GM19328 (cell line): Measurements from ENCODE around the gene CASK.
"Not testable (repeated sequence)": the region's sequence is repeated elsewhere in the genome, so short reads cannot be mapped to it uniquely, and the experiment has no call there.

Experiments used
- ATAC-seq: cut with Tn5 transposase; IDR thresholded peaks from one replicate; pipeline ENCODE4 v1.9.1; 2021; ENCODE audit warnings: mild to moderate bottlenecking, moderate library complexity; ENCODE audit not compliant: unreplicated experiment

Gene CASK

GRCh38 chrX:41705680-41706374, 217.5 kb downstream of the CASK start:
- peak; percentile 87 for ATAC-seq

GRCh38 chrX:41705042-41705441, 218.3 kb downstream of the CASK start:
- no peak for ATAC-seq

DNA sequence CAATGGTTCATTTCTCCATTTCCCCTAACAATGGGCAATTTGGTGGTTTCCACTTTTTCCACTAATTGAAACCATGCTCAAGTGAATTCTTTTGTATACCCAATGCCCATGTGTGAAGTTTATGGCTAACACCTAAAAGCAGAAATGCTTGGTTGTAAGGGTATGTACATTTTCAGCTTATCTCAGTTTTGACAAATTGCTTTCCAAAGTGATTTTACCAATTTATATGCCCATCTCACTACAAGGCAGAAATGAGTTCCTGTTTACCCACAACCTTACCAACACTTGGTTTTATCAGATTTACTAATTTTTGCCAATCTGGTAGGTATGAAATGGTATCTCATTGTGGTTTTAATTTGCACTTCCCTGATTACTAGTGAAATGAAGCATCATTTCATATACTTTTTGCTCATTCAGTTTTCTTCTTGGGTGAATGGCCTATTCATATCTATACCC, 219.8 kb downstream of the CASK start:
- ATAC-seq, result no peak

GRCh38 chrX:41695426-41695825, 227.9 kb downstream of the CASK start:
- no peak for ATAC-seq

DNA sequence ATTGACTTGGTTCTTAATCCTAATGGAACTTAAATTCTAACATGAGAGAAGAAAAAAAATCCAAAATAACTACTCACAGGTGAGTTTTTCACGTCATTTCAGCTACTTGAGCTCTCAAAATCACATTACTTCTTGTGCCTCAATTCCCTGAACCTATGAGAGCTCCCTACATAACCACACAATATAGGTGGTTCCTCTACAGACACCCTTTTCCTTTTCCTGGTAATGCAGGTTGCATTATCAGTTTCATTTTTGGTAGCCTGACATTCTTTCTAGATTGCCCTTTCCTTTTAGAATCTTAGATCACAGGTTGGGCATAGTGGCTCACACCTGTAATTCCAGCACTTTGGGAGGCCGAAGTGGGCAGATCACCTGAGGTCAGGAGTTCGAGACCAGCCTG, 230.3 kb downstream of the CASK start:
- no peak for ATAC-seq

GRCh38 chrX:41692162-41692749, 231.1 kb downstream of the CASK start:
- ATAC-seq, result no peak

GRCh38 chrX:41689711-41690110, 233.6 kb downstream of the CASK start:
- ATAC-seq, result no peak

DNA sequence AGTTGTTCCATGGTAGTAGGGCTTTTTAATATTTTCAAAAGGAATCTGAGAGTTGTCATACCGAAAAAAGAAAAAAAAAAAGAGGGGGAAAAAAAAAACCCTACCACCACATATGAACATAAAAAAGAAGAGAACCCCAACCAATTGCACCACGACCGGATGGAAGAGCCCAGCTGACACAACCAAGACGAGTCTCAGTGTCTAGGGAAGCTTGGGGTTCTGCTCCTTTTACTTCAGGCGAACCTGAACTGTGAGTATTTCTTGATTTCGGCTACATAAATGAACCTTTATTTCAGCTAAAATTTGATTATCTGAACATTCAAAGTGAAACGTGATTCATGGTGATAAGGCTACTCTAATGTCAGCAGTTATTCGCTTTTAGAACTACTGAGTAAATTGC, 234.5 kb downstream of the CASK start, which contains the start of gene GPR34:
Gene GPR34 (plus strand): TSS at position 139 of the 400 bp plus-strand sequence. CDS start 6,661 bp downstream, outside the sequence.
- no peak for ATAC-seq

DNA sequence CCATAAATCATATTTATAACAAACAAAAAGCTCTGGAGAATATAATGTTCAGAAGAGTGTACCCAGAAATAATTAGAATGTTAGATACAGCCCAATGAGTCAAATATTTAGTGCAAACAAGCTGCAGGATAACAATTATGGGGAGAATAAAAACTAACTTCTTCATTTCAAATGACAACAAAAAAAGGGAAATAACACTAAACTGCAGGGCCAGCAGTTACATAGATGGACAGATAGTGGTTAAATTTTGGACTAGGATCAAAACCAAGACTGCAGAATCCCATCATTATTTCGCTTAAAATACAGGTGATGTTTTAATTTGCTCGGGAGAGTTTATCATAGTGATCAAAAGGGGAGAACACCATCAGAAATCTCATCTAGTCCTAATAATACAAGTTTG, 235.2 kb downstream of the CASK start:
- ATAC-seq, result no peak

- ATAC-seq, result no peak
Observed at GRCh38 chrX:41686788-41687187, 236.6 kb downstream of the CASK start.

- ATAC-seq, result no peak
Observed at GRCh38 chrX:41684940-41685339, 238.4 kb downstream of the CASK start.

- no peak for ATAC-seq
Observed at GRCh38 chrX:41684138-41684537, 239.2 kb downstream of the CASK start.

DNA sequence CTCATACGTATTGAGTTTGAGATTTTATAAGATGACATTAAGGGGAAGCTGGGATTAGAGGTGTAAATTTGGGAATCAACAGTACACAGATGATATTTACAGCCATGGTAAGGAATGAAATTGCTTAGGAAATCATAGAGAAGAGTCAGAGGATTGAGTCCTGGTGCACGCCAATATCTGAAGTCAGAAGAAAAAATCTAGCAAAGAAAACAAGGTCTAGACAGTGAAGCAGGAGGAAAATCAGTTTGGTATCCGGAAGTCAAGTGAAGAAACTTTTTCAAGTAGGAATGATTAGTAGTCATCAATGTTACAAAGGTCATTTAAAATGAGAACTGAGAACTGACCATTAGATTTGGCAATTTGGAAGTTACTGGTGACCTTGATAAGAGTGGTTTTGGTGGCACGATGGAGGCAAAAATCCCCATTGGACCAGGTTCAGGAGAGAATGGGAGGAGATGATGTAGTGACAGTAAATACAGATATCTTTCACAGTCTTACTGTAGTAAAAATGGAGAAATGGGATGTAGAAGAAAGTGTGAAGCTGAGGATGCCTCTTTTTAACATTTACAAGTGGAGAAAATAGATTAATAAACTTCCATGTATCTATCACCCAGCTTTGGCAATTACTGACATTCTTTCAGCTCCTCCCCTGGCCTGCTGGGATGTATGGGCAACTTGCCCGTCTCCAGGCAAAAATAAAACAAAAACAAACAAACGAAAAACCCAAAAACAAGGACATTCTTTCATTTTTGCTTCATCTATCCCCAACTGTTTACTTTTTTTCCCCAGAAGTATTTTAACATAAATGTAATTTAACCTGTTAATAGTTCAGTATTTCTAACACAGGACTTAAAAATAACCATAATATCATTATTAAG, 245.9 kb downstream of the CASK start:
- no peak for ATAC-seq

- not testable (repeated sequence) for ATAC-seq
Observed at GRCh38 chrX:41676361-41676760, 247.0 kb downstream of the CASK start.

- no peak for ATAC-seq
Observed at GRCh38 chrX:41672643-41673042, 250.7 kb downstream of the CASK start.

- ATAC-seq, result no peak
Observed at GRCh38 chrX:41671082-41671481, 252.3 kb downstream of the CASK start.

DNA sequence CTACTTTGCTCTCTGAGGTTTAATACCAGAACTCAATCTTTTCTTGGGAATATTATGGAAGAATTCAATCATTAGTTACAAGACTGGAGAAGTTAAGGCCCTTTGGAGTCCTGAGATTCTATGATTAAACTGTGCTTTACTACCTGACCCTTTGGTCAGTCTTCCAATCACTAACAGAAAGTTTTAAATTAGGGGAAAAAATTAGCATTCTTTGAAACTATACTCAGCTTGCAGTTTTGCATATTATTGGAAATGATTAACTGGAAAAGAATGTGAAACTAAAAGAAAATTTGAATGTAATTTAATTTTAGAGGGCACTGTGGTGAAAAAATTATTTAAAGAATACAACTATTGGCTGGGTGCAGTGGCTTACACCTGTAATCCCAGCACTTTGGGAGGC, 253.2 kb downstream of the CASK start:
- ATAC-seq, result no peak

- no peak for ATAC-seq
Observed at GRCh38 chrX:41667631-41668030, 255.7 kb downstream of the CASK start.

DNA sequence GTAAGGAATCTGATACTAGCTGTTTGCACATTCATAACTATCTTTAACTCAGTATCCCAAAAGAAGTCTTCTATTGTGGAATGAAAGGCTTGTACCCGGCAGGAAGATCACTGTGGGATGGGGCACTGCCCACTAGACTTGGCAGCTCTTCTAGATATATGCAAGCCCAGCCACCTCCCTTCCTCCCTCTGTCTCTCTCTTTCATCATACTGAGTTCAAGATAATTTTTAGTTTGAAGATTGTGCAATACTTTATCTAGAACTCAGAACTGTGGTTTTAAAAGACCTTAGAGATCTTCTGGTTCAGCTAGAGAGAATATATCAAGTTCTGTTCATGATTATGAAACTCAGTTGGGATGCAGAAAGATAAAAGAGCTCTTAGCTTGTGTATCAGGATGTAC, 257.1 kb downstream of the CASK start:
- no peak for ATAC-seq

GRCh38 chrX:41665686-41666085, 257.7 kb downstream of the CASK start:
- no peak for ATAC-seq

DNA sequence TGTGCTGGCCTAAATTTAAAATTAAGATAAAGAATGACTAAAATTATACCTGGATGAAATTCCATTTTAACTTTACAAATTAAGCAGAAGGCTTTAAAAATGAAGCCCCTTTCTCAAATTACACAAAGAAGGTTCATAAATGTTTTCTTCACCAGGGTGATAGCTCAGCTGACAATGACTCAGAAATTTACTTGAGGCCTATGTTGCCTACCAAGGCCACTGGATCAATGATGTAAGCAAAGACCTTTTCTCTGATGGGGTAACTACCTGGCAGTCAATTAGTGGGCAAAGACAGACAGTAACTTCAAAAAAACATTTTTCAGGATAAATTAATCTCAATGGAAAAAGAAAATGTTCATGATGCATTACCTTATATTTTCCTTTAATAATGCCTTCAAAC, 258.4 kb downstream of the CASK start:
- no peak for ATAC-seq
